H9 (cell line): ENCODE results near the gene ATP13A4. TPM values are rescaled to one million over a fixed set of nuclear protein-coding genes. Genes with fewer than 3 reads are reported as not detected.

Experiments used
- DNase-seq: peaks from one replicate; pipeline ENCODE4 v3.0.0-alpha.2; 2017
- H2AFZ ChIP-seq: one replicate; pipeline ENCODE4 v1.6.1; 2013; ENCODE audit warnings: mild to moderate bottlenecking, low read length, control low read depth, moderate library complexity
- H2AK5ac ChIP-seq: 2 replicates; pipeline ENCODE4 v1.6.1; 2013; ENCODE audit warnings: low read length, control low read depth, mixed read lengths; ENCODE audit not compliant: insufficient read length
- H2BK120ac ChIP-seq: one replicate; pipeline ENCODE4 v1.6.1; 2013; ENCODE audit warnings: low read depth, mild to moderate bottlenecking, low read length, control low read depth, inconsistent platforms; ENCODE audit not compliant: poor library complexity, severe bottlenecking
- H2BK12ac ChIP-seq: 2 replicates; pipeline ENCODE4 v1.6.1; 2013; ENCODE audit warnings: low read length, control low read depth, mixed read lengths, low read depth; ENCODE audit not compliant: insufficient read length
- H2BK15ac ChIP-seq: 2 replicates; pipeline ENCODE4 v1.6.1; 2013; ENCODE audit warnings: low read depth, low read length, control low read depth
- H2BK20ac ChIP-seq: one replicate; pipeline ENCODE4 v1.6.1; 2013; ENCODE audit warnings: low read depth, mild to moderate bottlenecking, low read length, control low read depth, inconsistent platforms; ENCODE audit not compliant: poor library complexity, severe bottlenecking
- H2BK5ac ChIP-seq: 2 replicates; pipeline ENCODE4 v1.6.1; 2013; ENCODE audit warnings: low read length, control low read depth, mixed read lengths; ENCODE audit not compliant: insufficient read length
- H3K14ac ChIP-seq: 2 replicates; pipeline ENCODE4 v1.6.1; 2013; ENCODE audit warnings: low read length, control low read depth; ENCODE audit not compliant: insufficient read depth
- H3K18ac ChIP-seq: 2 replicates; pipeline ENCODE4 v1.6.1; 2013; ENCODE audit warnings: low read depth, mild to moderate bottlenecking, mixed read lengths, low read length, control low read depth; ENCODE audit not compliant: insufficient read length
- H3K23ac ChIP-seq: 2 replicates; pipeline ENCODE4 v1.6.1; 2013; ENCODE audit warnings: low read length, control low read depth, mixed read lengths, low read depth; ENCODE audit not compliant: insufficient read length
- H3K23me2 ChIP-seq: 2 replicates; pipeline ENCODE4 v1.6.1; 2013; ENCODE audit warnings: low read depth, mild to moderate bottlenecking, mixed read lengths, low read length, control low read depth; ENCODE audit not compliant: insufficient read length, poor library complexity, severe bottlenecking
- H3K27ac ChIP-seq: 2 replicates; pipeline ENCODE4 v1.5.1; 2013; ENCODE audit warnings: low read length, control low read depth, mixed read lengths, low read depth; ENCODE audit not compliant: insufficient read length
- H3K27me3 ChIP-seq: 2 replicates; pipeline ENCODE4 v1.6.1; 2013; ENCODE audit warnings: low read length, control low read depth, inconsistent platforms; ENCODE audit not compliant: insufficient read depth
- H3K4ac ChIP-seq: 2 replicates; pipeline ENCODE4 v1.6.1; 2013; ENCODE audit warnings: low read depth, mild to moderate bottlenecking, control low read depth, inconsistent platforms, low read length, moderate library complexity
- H3K4me1 ChIP-seq: 2 replicates; pipeline ENCODE4 v1.6.1; 2013; ENCODE audit warnings: low read length, control low read depth, inconsistent platforms; ENCODE audit not compliant: insufficient read depth
- H3K4me2 ChIP-seq: 2 replicates; pipeline ENCODE4 v1.6.1; 2013; ENCODE audit warnings: low read length, control low read depth, mixed read lengths; ENCODE audit not compliant: insufficient read length, insufficient read depth
- H3K56ac ChIP-seq: 2 replicates; pipeline ENCODE4 v1.6.1; 2013; ENCODE audit warnings: low read depth, mild to moderate bottlenecking, mixed read lengths, low read length, control low read depth; ENCODE audit not compliant: insufficient read length
- H3K79me1 ChIP-seq: 2 replicates; pipeline ENCODE4 v1.6.1; 2013; ENCODE audit warnings: low read depth, mild to moderate bottlenecking, moderate library complexity, low read length, control low read depth, inconsistent platforms; ENCODE audit not compliant: insufficient read depth, poor library complexity, severe bottlenecking
- H3K79me2 ChIP-seq: 2 replicates; pipeline ENCODE4 v1.6.1; 2013; ENCODE audit warnings: low read length, control low read depth, inconsistent platforms; ENCODE audit not compliant: insufficient read depth
- H3K9ac ChIP-seq: 2 replicates; pipeline ENCODE4 v1.6.1; 2013; ENCODE audit warnings: low read length, control low read depth, mixed read lengths; ENCODE audit not compliant: insufficient read length; ENCODE audit errors: extremely low read depth
- H3K9me3 ChIP-seq: one replicate; pipeline ENCODE4 v1.6.1; 2013; ENCODE audit warnings: low read depth, low read length, inconsistent platforms; ENCODE audit not compliant: control insufficient read depth
- H3T11ph ChIP-seq: one replicate; pipeline ENCODE4 v1.6.1; 2013; ENCODE audit warnings: mild to moderate bottlenecking, low read length, control low read depth, inconsistent platforms
- H4K20me1 ChIP-seq: one replicate; pipeline ENCODE4 v1.6.1; 2013; ENCODE audit not compliant: control insufficient read depth, insufficient read length, insufficient read depth
- H4K5ac ChIP-seq: 2 replicates; pipeline ENCODE4 v1.6.1; 2013; ENCODE audit warnings: low read depth, mild to moderate bottlenecking, mixed read lengths, low read length, control low read depth; ENCODE audit not compliant: insufficient read length
- H4K8ac ChIP-seq: replicated peaks from 2 replicates; pipeline ENCODE4 v1.6.1; 2013; ENCODE audit warnings: low read length, control low read depth, mixed read lengths, low read depth; ENCODE audit not compliant: insufficient read length
- H4K91ac ChIP-seq: 2 replicates; pipeline ENCODE4 v1.6.1; 2013; ENCODE audit warnings: low read depth, mild to moderate bottlenecking, moderate library complexity, mixed read lengths, low read length, control low read depth; ENCODE audit not compliant: insufficient read length
- H3K27ac Mint-ChIP-seq, 3 experiments: 2 replicates in 2 of 3; 3 replicates in 1 of 3; pipeline ENCODE4 v1.8.0; 2020 to 2021; ENCODE audit warnings: mixed read lengths in 3 of 3, mild to moderate bottlenecking in 1 of 3, moderate library complexity in 1 of 3
- H3K27me3 Mint-ChIP-seq: 2 replicates; pipeline ENCODE4 v1.8.0; 2021; ENCODE audit warnings: low read depth, mild to moderate bottlenecking, moderate library complexity, mixed read lengths
- H3K36me3 Mint-ChIP-seq, 3 experiments: 2 replicates in 2 of 3; 3 replicates in 1 of 3; pipeline ENCODE4 v1.8.0; 2020 to 2021; ENCODE audit warnings: low read depth in 3 of 3, mixed read lengths in 3 of 3; ENCODE audit not compliant: insufficient read depth in 1 of 3
- H3K4me1 Mint-ChIP-seq, 2 experiments: 2 replicates each; pipeline ENCODE4 v1.8.0; 2020; ENCODE audit warnings: mixed read lengths in 2 of 2
- H3K4me3 Mint-ChIP-seq, 2 experiments: 2 replicates in 1 of 2; 3 replicates in 1 of 2; pipeline ENCODE4 v1.8.0; 2020 to 2021; ENCODE audit warnings: mild to moderate bottlenecking in 2 of 2, mixed read lengths in 2 of 2, moderate library complexity in 1 of 2
- H3K9me3 Mint-ChIP-seq, 2 experiments: 2 replicates in 1 of 2; 3 replicates in 1 of 2; pipeline ENCODE4 v1.8.0; 2020; ENCODE audit warnings: mild to moderate bottlenecking in 2 of 2, mixed read lengths in 2 of 2, moderate library complexity in 1 of 2
- total RNA-seq: library from RNA; stranded (reverse); gene quantifications from 2 replicates; pipeline ENCODE4 v1.2.1, GENCODE V29; 2021
- TF ChIP-seq, protein P1 (sequence below): fragments of 200-600 bp; sonication (generic); conservative IDR thresholded peaks from 3 replicates; pipeline ENCODE4 v1.8.0; 2021; ENCODE audit warnings: antibody characterized with exemption, mild to moderate bottlenecking

ATP13A4 gene
- total RNA-seq, 1 experiment from 2014 or later: 0.13 TPM

GRCh38 chr3:193546129-193546528 lies 8.6 kb downstream of the ATP13A4 start:
- no peak overlapping the region for H2BK15ac ChIP-seq
- H3K79me2 ChIP-seq: no peaks in the 10 kb centered on the region
- TF ChIP-seq, protein P1, sequence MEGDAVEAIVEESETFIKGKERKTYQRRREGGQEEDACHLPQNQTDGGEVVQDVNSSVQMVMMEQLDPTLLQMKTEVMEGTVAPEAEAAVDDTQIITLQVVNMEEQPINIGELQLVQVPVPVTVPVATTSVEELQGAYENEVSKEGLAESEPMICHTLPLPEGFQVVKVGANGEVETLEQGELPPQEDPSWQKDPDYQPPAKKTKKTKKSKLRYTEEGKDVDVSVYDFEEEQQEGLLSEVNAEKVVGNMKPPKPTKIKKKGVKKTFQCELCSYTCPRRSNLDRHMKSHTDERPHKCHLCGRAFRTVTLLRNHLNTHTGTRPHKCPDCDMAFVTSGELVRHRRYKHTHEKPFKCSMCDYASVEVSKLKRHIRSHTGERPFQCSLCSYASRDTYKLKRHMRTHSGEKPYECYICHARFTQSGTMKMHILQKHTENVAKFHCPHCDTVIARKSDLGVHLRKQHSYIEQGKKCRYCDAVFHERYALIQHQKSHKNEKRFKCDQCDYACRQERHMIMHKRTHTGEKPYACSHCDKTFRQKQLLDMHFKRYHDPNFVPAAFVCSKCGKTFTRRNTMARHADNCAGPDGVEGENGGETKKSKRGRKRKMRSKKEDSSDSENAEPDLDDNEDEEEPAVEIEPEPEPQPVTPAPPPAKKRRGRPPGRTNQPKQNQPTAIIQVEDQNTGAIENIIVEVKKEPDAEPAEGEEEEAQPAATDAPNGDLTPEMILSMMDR: no peak
- H2AK5ac ChIP-seq: no peak overlapping the region
- no peak overlapping the region for H2BK120ac ChIP-seq
- H3K4me1 ChIP-seq: no peaks in the 10 kb centered on the region
- no peak overlapping the region for H2BK5ac ChIP-seq
- no peak overlapping the region for H3K4ac ChIP-seq
- H4K8ac ChIP-seq: no peak overlapping the region
- H2AFZ ChIP-seq: no peak overlapping the region
- no peak overlapping the region for H3K14ac ChIP-seq
- no peak overlapping the region for H4K5ac ChIP-seq
- H3K9me3 ChIP-seq: peaks cover 7% of the 10 kb centered on the region
- H2BK20ac ChIP-seq: no peak overlapping the region
- DNase-seq: no peak
- H3K27me3 ChIP-seq: no peaks in the 10 kb centered on the region
- Mint-ChIP-seq H3K27me3 (no peaks in the 10 kb centered on the region), H3K4me1 (peaks cover 5 to 6% of the 10 kb centered on the region in 2 experiments; a peak in 2 of 4 replicates), H3K4me3 (no peak overlapping the region), H3K9me3 (peaks cover 5 to 12% of the 10 kb centered on the region in 2 experiments; a peak in 4 of 5 replicates), H3K36me3 (peaks cover 0 to 4% (median 1%) of the 10 kb centered on the region in 3 experiments; a peak in 2 of 7 replicates), H3K27ac (no peak overlapping the region)
- H3K23me2 ChIP-seq: no peaks in the 10 kb centered on the region
- no peaks in the 10 kb centered on the region for H4K20me1 ChIP-seq
- H3K79me1 ChIP-seq: no peaks in the 10 kb centered on the region
- H3K18ac ChIP-seq: no peak overlapping the region
- no peak overlapping the region for H3K4me2 ChIP-seq
- H3T11ph ChIP-seq: no peak overlapping the region
- no peak overlapping the region for H4K91ac ChIP-seq
- no peak overlapping the region for H3K23ac ChIP-seq
- H3K56ac ChIP-seq: no peak overlapping the region
- no peak overlapping the region for H3K9ac ChIP-seq
- H2BK12ac ChIP-seq: no peak overlapping the region
- no peak overlapping the region for H3K27ac ChIP-seq
